Hepatocyte (in vitro differentiated cells): ENCODE measurements around the gene ATN1.

Experiments
- CTCF ChIP-seq: fragments of 200-600 bp; sonication (generic); IDR thresholded peaks from 2 replicates; pipeline ENCODE4 v1.5.1; 2016; ENCODE audit warnings: antibody characterized with exemption, mild to moderate bottlenecking; ENCODE audit not compliant: poor library complexity
- EZH2 ChIP-seq: fragments of 200-600 bp; sonication (generic); IDR thresholded peaks from 2 replicates; pipeline ENCODE4 v1.6.1; 2016; ENCODE audit warnings: antibody characterized with exemption, mild to moderate bottlenecking, borderline replicate concordance

- TF ChIP-seq CTCF (no peak), EZH2 (no peak)
Measured at GRCh38 chr12:6987956-6988553, 60.3 kb downstream of the ATN1 start.
